HepG2 (cell line): Measurements from ENCODE around the gene RASAL1. TPM values are rescaled to one million over a fixed set of nuclear protein-coding genes. Genes with fewer than 3 reads are reported as not detected.

Experiments used
- CBX5 ChIP-seq: sonication (generic); formaldehyde crosslinking; IDR thresholded peaks from 2 replicates; pipeline ENCODE4 v1.4.0; 2020; ENCODE audit warnings: missing genetic modification reagents, borderline replicate concordance
- FOXM1 ChIP-seq: sonication (generic); formaldehyde crosslinking; IDR thresholded peaks from 2 replicates; pipeline ENCODE4 v1.5.0; 2020; ENCODE audit warnings: missing genetic modification reagents
- HMGA1 ChIP-seq: sonication (generic); formaldehyde crosslinking; conservative IDR thresholded peaks from 2 replicates; pipeline ENCODE4 v1.4.0; 2020; ENCODE audit warnings: missing genetic modification reagents
- MIER2 ChIP-seq: IDR thresholded peaks from 2 replicates; pipeline ENCODE4 v1.6.1; 2016; ENCODE audit warnings: missing biosample characterization, missing genetic modification reagents
- NFKB2 ChIP-seq: sonication (generic); formaldehyde crosslinking; IDR thresholded peaks from 2 replicates; pipeline ENCODE4 v1.4.0; 2020; ENCODE audit warnings: missing genetic modification reagents, borderline replicate concordance
- NFYB ChIP-seq: sonication (generic); formaldehyde crosslinking; IDR thresholded peaks from 2 replicates; pipeline ENCODE4 v1.4.0; 2020; ENCODE audit warnings: missing genetic modification reagents
- NKX3-1 ChIP-seq: sonication (generic); formaldehyde crosslinking; IDR thresholded peaks from 2 replicates; pipeline ENCODE4 v1.5.0; 2020; ENCODE audit warnings: missing genetic modification reagents
- SP140L ChIP-seq: sonication (generic); formaldehyde crosslinking; IDR thresholded peaks from 2 replicates; pipeline ENCODE4 v1.4.0; 2020; ENCODE audit warnings: missing genetic modification reagents, borderline replicate concordance
- TEF ChIP-seq: sonication (generic); formaldehyde crosslinking; IDR thresholded peaks from 2 replicates; pipeline ENCODE4 v1.5.0; 2020; ENCODE audit warnings: missing genetic modification reagents
- ZKSCAN5 ChIP-seq: sonication (generic); formaldehyde crosslinking; IDR thresholded peaks from 2 replicates; pipeline ENCODE4 v1.5.1; 2020; ENCODE audit warnings: mild to moderate bottlenecking, missing genetic modification reagents
- ZNF17 ChIP-seq: sonication (generic); formaldehyde crosslinking; IDR thresholded peaks from 2 replicates; pipeline ENCODE4 v1.5.0; 2020; ENCODE audit warnings: mild to moderate bottlenecking, missing genetic modification reagents
- ZNF660 ChIP-seq: sonication (generic); formaldehyde crosslinking; IDR thresholded peaks from 2 replicates; pipeline ENCODE4 v1.5.1; 2020; ENCODE audit warnings: mild to moderate bottlenecking, low read depth, missing genetic modification reagents, borderline replicate concordance
- ZNF775 ChIP-seq: sonication (generic); formaldehyde crosslinking; IDR thresholded peaks from 2 replicates; pipeline ENCODE4 v1.4.0; 2020; ENCODE audit warnings: missing genetic modification reagents, mild to moderate bottlenecking, moderate library complexity, borderline replicate concordance
- polyA plus RNA-seq, 8 experiments: library from polyadenylated mRNA; depleted of rRNA in 3 of 8; stranded (reverse) in 7 of 8; unstranded in 1 of 8; fragments of >200 nt; fragmentation: Illumina TruSeq in 4 of 8; extraction: Trizol in 4 of 8; gene quantifications; 2 replicates each; pipeline versions ENCODE4 v1.2.1 to v1.2.3, GENCODE V29; 2011 to 2016; ENCODE audit warnings: low read depth in 4 of 8, missing spikeins in 1 of 8, mixed read lengths in 1 of 8; ENCODE audit not compliant: insufficient read depth in 1 of 8
- total RNA-seq, 5 experiments: library from RNA; depleted of rRNA; stranded (reverse); fragments of >200 nt; fragmentation: Illumina TruSeq; extraction: Trizol; gene quantifications; 2 replicates each; pipeline ENCODE4 v1.2.3, GENCODE V29; 2016; ENCODE audit warnings: low read depth in 1 of 5
- TF ChIP-seq, protein P1 (sequence below): sonication (generic); formaldehyde crosslinking; IDR thresholded peaks from 2 replicates; pipeline ENCODE4 v1.5.0; 2020; ENCODE audit warnings: mild to moderate bottlenecking, missing genetic modification reagents
- TF ChIP-seq, protein P2 (sequence below): sonication (generic); formaldehyde crosslinking; IDR thresholded peaks from 2 replicates; pipeline ENCODE4 v1.4.0; 2020; ENCODE audit warnings: missing genetic modification reagents
- TF ChIP-seq, protein P3 (sequence below): sonication (generic); formaldehyde crosslinking; IDR thresholded peaks from 2 replicates; pipeline ENCODE4 v1.5.0; 2020; ENCODE audit warnings: missing genetic modification reagents, mild to moderate bottlenecking, borderline replicate concordance
- TF ChIP-seq, protein P4 (sequence below): sonication (generic); formaldehyde crosslinking; IDR thresholded peaks from 2 replicates; pipeline ENCODE4 v1.5.0; 2020; ENCODE audit warnings: mild to moderate bottlenecking, missing genetic modification reagents

The RASAL1 gene
- total and polyA plus RNA-seq, 2 of the 13 experiments (the other 11 are each of a cell fraction or from before 2014, with no cell fraction given): not detected

DNA sequence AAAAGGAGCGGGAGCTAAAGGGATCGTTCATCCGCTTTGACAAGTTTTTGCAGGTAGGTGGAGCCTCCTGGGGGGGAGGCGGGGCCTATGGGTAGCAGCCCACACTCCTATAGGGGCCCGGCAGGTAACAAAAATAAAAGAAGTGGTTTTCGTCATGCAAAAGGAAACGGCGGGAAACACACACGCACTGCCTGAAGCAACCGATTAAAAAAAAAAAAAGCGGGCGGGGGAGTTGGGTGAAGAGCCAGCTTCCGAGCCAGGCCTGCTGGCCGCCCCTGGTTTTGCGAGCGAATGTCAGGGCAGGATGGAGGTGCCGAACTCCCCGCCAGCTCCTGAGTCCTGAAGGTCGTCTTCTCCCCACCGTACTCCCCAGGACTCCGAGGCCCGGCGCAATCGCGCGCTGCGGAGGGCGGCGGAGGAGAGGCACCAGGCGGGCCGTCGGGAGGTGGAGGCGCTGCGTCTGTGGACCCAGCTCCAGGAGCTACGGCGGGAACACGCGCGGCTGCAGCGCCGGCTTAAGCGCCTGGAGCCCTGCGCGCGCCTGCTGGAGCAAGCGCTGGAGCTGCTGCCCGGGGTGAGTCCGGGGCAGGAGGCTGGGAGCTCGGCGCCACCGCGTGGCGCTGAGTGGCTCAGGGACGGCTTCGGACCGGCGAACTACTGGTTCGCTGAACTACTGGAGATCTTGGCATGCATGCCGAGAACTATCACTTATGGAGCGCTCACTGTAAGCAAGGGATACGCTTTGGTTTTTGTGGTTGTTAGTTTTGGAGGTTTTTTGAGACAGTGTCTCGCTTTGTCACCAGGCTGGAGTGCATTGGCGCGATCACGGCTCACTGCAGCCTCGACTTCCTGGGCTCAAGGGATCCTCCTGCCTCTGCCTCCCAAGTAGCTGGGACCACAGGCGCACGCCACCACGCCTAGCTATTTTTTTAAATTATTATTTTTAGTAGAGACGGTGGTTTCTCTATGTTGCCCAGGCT lies 17.6 kb upstream of the RASAL1 start (continued):
- TF ChIP-seq SP140L (CRISPR knock-in tag): no peak
- TF ChIP-seq, protein P1, sequence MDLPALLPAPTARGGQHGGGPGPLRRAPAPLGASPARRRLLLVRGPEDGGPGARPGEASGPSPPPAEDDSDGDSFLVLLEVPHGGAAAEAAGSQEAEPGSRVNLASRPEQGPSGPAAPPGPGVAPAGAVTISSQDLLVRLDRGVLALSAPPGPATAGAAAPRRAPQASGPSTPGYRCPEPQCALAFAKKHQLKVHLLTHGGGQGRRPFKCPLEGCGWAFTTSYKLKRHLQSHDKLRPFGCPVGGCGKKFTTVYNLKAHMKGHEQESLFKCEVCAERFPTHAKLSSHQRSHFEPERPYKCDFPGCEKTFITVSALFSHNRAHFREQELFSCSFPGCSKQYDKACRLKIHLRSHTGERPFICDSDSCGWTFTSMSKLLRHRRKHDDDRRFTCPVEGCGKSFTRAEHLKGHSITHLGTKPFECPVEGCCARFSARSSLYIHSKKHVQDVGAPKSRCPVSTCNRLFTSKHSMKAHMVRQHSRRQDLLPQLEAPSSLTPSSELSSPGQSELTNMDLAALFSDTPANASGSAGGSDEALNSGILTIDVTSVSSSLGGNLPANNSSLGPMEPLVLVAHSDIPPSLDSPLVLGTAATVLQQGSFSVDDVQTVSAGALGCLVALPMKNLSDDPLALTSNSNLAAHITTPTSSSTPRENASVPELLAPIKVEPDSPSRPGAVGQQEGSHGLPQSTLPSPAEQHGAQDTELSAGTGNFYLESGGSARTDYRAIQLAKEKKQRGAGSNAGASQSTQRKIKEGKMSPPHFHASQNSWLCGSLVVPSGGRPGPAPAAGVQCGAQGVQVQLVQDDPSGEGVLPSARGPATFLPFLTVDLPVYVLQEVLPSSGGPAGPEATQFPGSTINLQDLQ (CRISPR knock-in tag): no peak
- TF ChIP-seq TEF: no peak
- no peak for TF ChIP-seq NKX3-1 (CRISPR knock-in tag)
- TF ChIP-seq NFYB (CRISPR knock-in tag): no peak
- TF ChIP-seq ZNF660: no peak
- no peak for TF ChIP-seq HMGA1
- peak; percentile 62; the same call in 1 of the 2 replicates for TF ChIP-seq NFKB2 (CRISPR knock-in tag)
- TF ChIP-seq, protein P2, sequence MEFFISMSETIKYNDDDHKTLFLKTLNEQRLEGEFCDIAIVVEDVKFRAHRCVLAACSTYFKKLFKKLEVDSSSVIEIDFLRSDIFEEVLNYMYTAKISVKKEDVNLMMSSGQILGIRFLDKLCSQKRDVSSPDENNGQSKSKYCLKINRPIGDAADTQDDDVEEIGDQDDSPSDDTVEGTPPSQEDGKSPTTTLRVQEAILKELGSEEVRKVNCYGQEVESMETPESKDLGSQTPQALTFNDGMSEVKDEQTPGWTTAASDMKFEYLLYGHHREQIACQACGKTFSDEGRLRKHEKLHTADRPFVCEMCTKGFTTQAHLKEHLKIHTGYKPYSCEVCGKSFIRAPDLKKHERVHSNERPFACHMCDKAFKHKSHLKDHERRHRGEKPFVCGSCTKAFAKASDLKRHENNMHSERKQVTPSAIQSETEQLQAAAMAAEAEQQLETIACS (CRISPR knock-in tag): peak; percentile 28; the same call in 1 of the 2 replicates
- TF ChIP-seq, protein P3, sequence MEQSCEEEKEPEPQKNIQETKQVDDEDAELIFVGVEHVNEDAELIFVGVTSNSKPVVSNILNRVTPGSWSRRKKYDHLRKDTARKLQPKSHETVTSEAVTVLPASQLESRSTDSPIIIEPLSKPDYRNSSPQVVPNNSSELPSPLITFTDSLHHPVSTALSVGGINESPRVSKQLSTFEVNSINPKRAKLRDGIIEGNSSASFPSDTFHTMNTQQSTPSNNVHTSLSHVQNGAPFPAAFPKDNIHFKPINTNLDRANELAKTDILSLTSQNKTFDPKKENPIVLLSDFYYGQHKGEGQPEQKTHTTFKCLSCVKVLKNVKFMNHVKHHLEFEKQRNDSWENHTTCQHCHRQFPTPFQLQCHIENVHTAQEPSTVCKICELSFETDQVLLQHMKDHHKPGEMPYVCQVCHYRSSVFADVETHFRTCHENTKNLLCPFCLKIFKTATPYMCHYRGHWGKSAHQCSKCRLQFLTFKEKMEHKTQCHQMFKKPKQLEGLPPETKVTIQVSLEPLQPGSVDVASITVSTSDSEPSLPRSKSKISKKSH (CRISPR knock-in tag): no peak
- TF ChIP-seq CBX5 (CRISPR knock-in tag): no peak
- TF ChIP-seq MIER2: no peak
- TF ChIP-seq, protein P4, sequence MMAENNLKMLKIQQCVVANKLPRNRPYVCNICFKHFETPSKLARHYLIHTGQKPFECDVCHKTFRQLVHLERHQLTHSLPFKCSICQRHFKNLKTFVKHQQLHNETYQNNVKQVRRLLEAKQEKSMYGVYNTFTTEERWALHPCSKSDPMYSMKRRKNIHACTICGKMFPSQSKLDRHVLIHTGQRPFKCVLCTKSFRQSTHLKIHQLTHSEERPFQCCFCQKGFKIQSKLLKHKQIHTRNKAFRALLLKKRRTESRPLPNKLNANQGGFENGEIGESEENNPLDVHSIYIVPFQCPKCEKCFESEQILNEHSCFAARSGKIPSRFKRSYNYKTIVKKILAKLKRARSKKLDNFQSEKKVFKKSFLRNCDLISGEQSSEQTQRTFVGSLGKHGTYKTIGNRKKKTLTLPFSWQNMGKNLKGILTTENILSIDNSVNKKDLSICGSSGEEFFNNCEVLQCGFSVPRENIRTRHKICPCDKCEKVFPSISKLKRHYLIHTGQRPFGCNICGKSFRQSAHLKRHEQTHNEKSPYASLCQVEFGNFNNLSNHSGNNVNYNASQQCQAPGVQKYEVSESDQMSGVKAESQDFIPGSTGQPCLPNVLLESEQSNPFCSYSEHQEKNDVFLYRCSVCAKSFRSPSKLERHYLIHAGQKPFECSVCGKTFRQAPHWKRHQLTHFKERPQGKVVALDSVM (CRISPR knock-in tag): peak; percentile 64; the same call in 1 of the 2 replicates
- TF ChIP-seq ZNF775 (CRISPR knock-in tag): no peak
- TF ChIP-seq ZNF17 (CRISPR knock-in tag): no peak
- TF ChIP-seq ZKSCAN5 (CRISPR knock-in tag): no peak
- TF ChIP-seq FOXM1 (CRISPR knock-in tag): no peak
